ENCODE measurements around the gene ABAT. TPM values are rescaled to one million over a fixed set of nuclear protein-coding genes. Genes with fewer than 3 reads are reported as not detected.

ABAT gene
- total RNA-seq, 2 donors from 2014 or later: 27.0 to 40.2 TPM

DNA sequence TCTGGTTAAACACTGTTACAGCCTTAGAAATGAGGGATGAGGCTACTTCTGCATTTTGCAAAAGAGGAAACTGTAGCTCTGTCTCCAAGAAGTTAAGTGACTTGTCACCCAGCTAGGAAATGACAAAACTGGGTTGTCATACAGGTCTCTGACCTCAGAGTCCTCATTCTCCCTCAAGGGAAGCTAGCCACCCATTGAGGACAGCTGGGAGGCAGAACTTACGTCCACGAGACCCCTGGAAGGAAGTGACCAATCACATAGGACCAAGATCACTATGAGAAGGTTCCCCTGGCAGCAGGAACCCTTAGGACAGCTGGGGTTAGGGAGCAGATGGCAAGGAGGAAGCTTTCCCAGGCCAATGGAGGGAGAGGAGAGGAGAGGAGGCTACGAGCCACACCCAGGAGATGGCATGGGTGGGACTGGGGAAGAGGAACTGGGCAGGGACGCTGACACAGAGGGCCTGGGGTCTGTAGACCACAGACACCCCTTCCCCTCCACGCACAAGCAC is 41.7 kb upstream of the ABAT start:
- Histone ChIP-seq H3K4me3 (no peak overlapping the region), H3K27me3 (no peaks in the 10 kb centered on the region), H3K4me1 (no peaks in the 10 kb centered on the region), H3K9me3 (no peaks in the 10 kb centered on the region), H3K36me3 (replicated peaks in 1 of 2; ENCODE audit: insufficient read depth in 1 of 2, low read depth in 2 of 2) (peaks cover 0 to 16% of the 10 kb centered on the region in 2 donors), H3K27ac (peak overlapping the region in 1 of 4 donors; percentile 66)
- peak in 1 of 4 donors; percentile 58 for DNase-seq
- ATAC-seq: no peak
- WGBS, 2 donors: 69 to 93% methylated on average over 5 of the region's 5 CpGs
- peak in 1 of 3 donors; percentile 35 for TF ChIP-seq POLR2A (IDR thresholded peaks at IDR 0.05)
- TF ChIP-seq, protein P1, sequence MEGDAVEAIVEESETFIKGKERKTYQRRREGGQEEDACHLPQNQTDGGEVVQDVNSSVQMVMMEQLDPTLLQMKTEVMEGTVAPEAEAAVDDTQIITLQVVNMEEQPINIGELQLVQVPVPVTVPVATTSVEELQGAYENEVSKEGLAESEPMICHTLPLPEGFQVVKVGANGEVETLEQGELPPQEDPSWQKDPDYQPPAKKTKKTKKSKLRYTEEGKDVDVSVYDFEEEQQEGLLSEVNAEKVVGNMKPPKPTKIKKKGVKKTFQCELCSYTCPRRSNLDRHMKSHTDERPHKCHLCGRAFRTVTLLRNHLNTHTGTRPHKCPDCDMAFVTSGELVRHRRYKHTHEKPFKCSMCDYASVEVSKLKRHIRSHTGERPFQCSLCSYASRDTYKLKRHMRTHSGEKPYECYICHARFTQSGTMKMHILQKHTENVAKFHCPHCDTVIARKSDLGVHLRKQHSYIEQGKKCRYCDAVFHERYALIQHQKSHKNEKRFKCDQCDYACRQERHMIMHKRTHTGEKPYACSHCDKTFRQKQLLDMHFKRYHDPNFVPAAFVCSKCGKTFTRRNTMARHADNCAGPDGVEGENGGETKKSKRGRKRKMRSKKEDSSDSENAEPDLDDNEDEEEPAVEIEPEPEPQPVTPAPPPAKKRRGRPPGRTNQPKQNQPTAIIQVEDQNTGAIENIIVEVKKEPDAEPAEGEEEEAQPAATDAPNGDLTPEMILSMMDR (IDR thresholded peaks at IDR 0.05): no peak
- intact Hi-C loops (cut with DNase I): no loop called here

DNA sequence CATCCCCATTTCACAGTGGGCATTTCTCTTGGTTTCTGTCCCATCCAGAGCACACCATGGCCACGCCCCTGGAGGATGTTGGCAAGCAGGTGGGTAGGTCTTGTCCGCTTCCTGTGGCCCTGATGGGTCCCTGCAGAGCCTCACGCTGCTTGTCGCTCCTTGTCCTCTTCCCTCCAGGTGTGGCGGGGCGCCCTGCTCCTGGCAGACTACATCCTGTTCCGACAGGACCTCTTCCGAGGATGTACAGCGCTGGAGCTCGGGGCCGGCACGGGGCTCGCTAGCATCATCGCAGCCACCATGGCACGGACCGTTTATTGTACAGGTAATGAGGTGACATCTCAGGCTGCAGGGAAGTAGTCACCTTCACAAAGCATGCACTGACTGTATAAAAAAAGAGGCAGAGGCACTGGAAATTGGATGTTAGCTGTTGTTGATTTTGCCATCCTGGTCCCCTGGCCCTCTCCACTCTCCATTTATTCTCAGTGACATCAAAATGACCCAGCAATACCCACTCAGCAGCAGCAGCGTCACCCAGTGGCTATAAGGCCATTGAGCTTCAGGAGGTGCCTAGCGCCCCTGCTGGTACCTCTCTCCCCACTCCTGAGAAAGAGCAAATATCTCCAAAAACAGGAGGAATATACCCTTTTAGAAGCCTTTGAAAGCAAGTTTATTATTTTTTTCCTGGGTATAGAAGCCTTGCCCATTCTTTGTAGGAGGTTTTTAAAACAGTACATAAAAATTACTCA is 39.3 kb upstream of the ABAT start:
- H3K27ac ChIP-seq: no peak overlapping the region
- WGBS, 2 donors: 80 to 87% methylated on average over 16 to 18 of the region's 18 CpGs
- ATAC-seq (no peak), DNase-seq (peak in 1 of 4 donors; percentile 17)
- intact Hi-C loops (cut with DNase I): no loop called here
- peaks cover 5 to 25% of the 10 kb centered on the region in 2 donors for H3K36me3 ChIP-seq (replicated peaks in 1 of 2; ENCODE audit: insufficient read depth in 1 of 2, low read depth in 2 of 2)
- no peaks in the 10 kb centered on the region for H3K9me3 ChIP-seq
- H3K4me1 ChIP-seq: no peaks in the 10 kb centered on the region
- H3K4me3 ChIP-seq: no peak overlapping the region
- TF ChIP-seq POLR2A (IDR thresholded peaks at IDR 0.05): no peak
- TF ChIP-seq, protein P1 (IDR thresholded peaks at IDR 0.05): peak in 1 of 7 experiments; percentile 35
- H3K27me3 ChIP-seq: no peaks in the 10 kb centered on the region

DNA sequence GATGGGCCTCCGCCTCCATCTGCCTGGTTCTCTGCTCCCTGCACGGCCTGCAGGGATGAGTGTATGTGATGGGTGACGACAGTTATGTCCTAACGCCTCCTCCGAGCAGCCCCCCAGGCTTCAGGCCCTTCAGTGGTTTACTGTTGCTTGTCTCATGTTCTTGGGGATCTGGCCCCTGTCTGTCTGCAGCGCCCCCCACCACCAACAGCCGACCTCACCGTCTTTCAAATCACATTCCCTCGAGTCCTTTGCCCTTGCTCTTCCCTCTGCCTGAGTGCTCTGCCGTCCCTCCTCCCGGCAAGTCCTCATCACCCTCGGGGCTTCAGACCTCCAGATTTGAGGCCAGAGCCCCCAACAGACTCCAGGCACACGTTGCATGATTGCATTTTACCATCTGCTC is 34.7 kb upstream of the ABAT start:
- no peak for DNase-seq
- TF ChIP-seq, protein P1 (IDR thresholded peaks at IDR 0.05): no peak
- TF ChIP-seq POLR2A (IDR thresholded peaks at IDR 0.05): no peak
- WGBS, 2 donors: 82 to 90% methylated on average over 11 to 12 of the region's 13 CpGs

GRCh38 chr16:8641671-8642070 is 32.7 kb upstream of the ABAT start:
- intact Hi-C loops (cut with DNase I): no loop called here
- DNase-seq (no peak), ATAC-seq (no peak)
- WGBS, 2 donors: 65 to 71% methylated on average over 4 to 9 of the region's 9 CpGs
- Histone ChIP-seq H3K27me3 (no peaks in the 10 kb centered on the region), H3K4me3 (no peak overlapping the region), H3K27ac (no peak overlapping the region), H3K36me3 (replicated peaks in 1 of 2; ENCODE audit: insufficient read depth in 1 of 2, low read depth in 2 of 2) (peaks cover 18 to 35% of the 10 kb centered on the region in 2 donors), H3K4me1 (no peaks in the 10 kb centered on the region), H3K9me3 (no peaks in the 10 kb centered on the region)
- TF ChIP-seq, protein P1 (IDR thresholded peaks at IDR 0.05): no peak
- no peak for TF ChIP-seq POLR2A (IDR thresholded peaks at IDR 0.05)

More for the DNA sequence above, 34.7 kb upstream of the ABAT start:
- intact Hi-C loops (cut with DNase I): no loop called here
- H3K9me3 ChIP-seq: no peaks in the 10 kb centered on the region
- no peaks in the 10 kb centered on the region for H3K4me1 ChIP-seq
- ATAC-seq: no peak
- H3K27me3 ChIP-seq: no peaks in the 10 kb centered on the region
- no peak overlapping the region for H3K4me3 ChIP-seq
- H3K27ac ChIP-seq: no peak overlapping the region
- H3K36me3 ChIP-seq (replicated peaks in 1 of 2; ENCODE audit: insufficient read depth in 1 of 2, low read depth in 2 of 2): peaks cover 18 to 32% of the 10 kb centered on the region in 2 donors
